ENCODE measurements around the gene ZNF225.

ZNF225 gene

DNA sequence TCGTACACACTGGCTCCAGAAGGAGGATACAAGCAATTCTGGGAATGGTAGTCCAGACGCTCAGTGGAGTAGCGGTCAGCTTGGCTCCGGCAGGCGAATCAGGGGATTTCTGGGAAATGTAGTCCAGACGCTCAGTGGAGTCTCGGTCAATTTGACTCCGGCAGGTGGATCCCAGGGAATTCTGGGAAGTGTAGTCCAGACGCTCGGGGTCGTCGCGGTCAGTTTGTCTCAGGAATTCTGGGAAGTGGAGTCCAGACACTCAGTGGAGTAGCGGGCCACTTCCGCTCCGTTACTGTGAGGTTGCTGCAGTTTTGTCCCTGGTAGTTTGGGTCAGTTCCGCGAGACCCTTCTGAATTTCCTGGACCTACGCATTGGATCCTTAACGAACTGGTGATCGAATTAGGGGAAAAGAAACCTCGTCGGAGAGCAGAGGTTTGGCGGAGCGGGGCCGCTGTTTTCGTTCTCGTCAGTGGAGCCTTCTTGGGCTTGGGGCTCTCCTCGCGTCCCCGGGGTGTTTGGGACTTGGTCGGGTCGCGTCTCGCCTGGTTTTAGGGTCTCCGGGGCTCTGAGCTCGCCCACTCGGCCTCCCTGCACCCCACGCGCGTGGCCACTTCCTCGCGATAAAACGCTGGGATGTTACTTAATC is at the start of gene ZNF225:
Gene ZNF225, plus strand, starts transcription at position 262 of the 646 bp plus-strand sequence. CDS start 2,429 bp downstream, outside the sequence.
- Histone ChIP-seq H3K9me3 (ENCODE audit: low read length) (peaks cover 7% of the 10 kb centered on the region), H3K4me1 (ENCODE audit: insufficient read depth, low read length) (peaks cover 3% of the 10 kb centered on the region), H3K27me3 (ENCODE audit: insufficient read depth, low read length) (no peaks in the 10 kb centered on the region), H3K36me3 (ENCODE audit: insufficient read depth, low read length) (peaks cover 20% of the 10 kb centered on the region), H2AFZ (ENCODE audit: low read depth, low read length) (peak within 1 kb of the TSS; percentile 62), H3K4me3 (ENCODE audit: low read length) (peak within 1 kb of the TSS; percentile 94)

DNA sequence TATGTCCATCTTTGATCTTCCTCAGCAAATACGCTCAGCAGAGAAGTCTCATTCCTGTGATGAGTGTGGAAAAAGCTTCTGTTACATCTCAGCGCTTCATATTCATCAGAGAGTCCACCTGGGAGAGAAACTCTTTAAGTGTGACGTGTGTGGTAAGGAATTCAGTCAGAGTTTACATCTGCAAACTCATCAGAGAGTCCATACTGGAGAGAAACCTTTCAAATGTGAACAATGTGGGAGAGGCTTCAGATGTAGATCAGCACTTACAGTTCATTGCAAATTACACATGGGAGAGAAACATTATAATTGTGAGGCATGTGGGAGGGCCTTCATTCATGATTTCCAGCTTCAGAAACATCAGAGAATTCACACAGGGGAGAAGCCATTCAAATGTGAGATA is 46.9 kb upstream of the ZNF225 start:
- no peak overlapping the region for H3K4me3 ChIP-seq (ENCODE audit: low read length)
- H2AFZ ChIP-seq (ENCODE audit: low read depth, low read length), result no peak overlapping the region
- peaks cover 57% of the 10 kb centered on the region for H3K36me3 ChIP-seq (ENCODE audit: insufficient read depth, low read length)
- H3K27me3 ChIP-seq (ENCODE audit: insufficient read depth, low read length), result no peaks in the 10 kb centered on the region
- H3K9me3 ChIP-seq (ENCODE audit: low read length), result peaks cover 23% of the 10 kb centered on the region
- H3K4me1 ChIP-seq (ENCODE audit: insufficient read depth, low read length), result no peaks in the 10 kb centered on the region

GRCh38 chr19:44069415-44069814 is 43.8 kb upstream of the ZNF225 start:
- no peaks in the 10 kb centered on the region for H3K27me3 ChIP-seq (ENCODE audit: insufficient read depth, low read length)
- peaks cover 12% of the 10 kb centered on the region for H3K4me1 ChIP-seq (ENCODE audit: insufficient read depth, low read length)
- no peak overlapping the region for H3K4me3 ChIP-seq (ENCODE audit: low read length)
- peaks cover 20% of the 10 kb centered on the region for H3K9me3 ChIP-seq (ENCODE audit: low read length)
- peaks cover 33% of the 10 kb centered on the region for H3K36me3 ChIP-seq (ENCODE audit: insufficient read depth, low read length)
- no peak overlapping the region for H2AFZ ChIP-seq (ENCODE audit: low read depth, low read length)

GRCh38 chr19:44071824-44072542 is 41.2 kb upstream of the ZNF225 start, which contains the start of gene ZNF284:
ZNF284 (plus strand) TSS chr19:44072159; CDS start chr19:44076390, 4,231 bp downstream.
- Histone ChIP-seq H3K4me3 (ENCODE audit: low read length) (peak within 1 kb of the TSS; percentile 59), H3K36me3 (ENCODE audit: insufficient read depth, low read length) (peaks cover 17% of the 10 kb centered on the region), H3K4me1 (ENCODE audit: insufficient read depth, low read length) (peaks cover 12% of the 10 kb centered on the region), H3K27me3 (ENCODE audit: insufficient read depth, low read length) (no peaks in the 10 kb centered on the region), H2AFZ (ENCODE audit: low read depth, low read length) (peak within 1 kb of the TSS; percentile 61), H3K9me3 (ENCODE audit: low read length) (peaks cover 5% of the 10 kb centered on the region)

DNA sequence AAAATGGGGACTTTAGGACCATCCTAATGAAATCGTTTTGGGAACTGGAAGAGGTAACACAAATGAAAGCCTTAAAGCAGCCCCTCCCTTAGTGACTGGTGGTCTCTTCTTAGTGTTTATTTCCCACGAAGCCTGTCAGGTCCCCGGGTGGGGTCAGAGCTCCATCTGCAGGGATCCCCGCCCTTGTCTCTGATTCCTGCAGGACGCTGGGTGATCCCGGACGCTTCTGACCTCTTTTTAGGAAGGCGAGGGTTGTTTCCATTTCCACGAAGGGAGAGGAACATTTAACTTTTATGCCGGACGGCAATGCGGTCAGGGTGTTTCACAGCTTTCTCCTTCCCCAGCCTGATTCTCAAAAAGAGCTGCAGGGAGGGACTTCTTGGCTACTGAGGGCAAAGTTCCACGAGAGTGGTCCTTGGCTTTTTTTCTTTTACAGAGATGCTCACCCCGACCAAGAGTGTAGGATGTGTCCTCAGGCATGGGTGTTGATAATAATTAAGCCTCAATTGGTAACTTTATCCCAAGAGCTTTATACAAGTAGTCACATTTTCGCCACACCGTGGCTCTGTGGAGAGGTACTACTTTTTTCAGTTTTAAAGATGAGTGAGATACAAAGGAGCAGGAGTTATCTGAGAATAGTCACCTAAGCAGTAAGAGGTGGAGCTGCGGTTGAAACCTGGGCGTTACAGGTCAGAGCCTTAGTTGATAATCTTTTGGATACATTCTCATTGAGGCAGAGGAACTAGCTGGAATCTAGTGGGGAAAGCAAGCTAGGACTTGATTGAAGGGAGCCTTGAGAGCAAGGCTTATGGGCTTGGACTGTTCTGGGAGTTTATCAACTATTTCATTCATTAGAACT is 40.4 kb upstream of the ZNF225 start:
- peaks cover 12% of the 10 kb centered on the region for H3K36me3 ChIP-seq (ENCODE audit: insufficient read depth, low read length)
- peaks cover 2% of the 10 kb centered on the region for H3K9me3 ChIP-seq (ENCODE audit: low read length)
- H3K27me3 ChIP-seq (ENCODE audit: insufficient read depth, low read length), result no peaks in the 10 kb centered on the region
- H2AFZ ChIP-seq (ENCODE audit: low read depth, low read length), result peak overlapping the region; percentile 61
- H3K4me1 ChIP-seq (ENCODE audit: insufficient read depth, low read length), result peaks cover 12% of the 10 kb centered on the region
- H3K4me3 ChIP-seq (ENCODE audit: low read length), result peak overlapping the region; percentile 59

GRCh38 chr19:44076325-44076724 is 36.9 kb upstream of the ZNF225 start:
- Histone ChIP-seq H2AFZ (ENCODE audit: low read depth, low read length) (no peak overlapping the region), H3K9me3 (ENCODE audit: low read length) (peaks cover 7% of the 10 kb centered on the region), H3K4me3 (ENCODE audit: low read length) (no peak overlapping the region), H3K36me3 (ENCODE audit: insufficient read depth, low read length) (peaks cover 17% of the 10 kb centered on the region), H3K4me1 (ENCODE audit: insufficient read depth, low read length) (peaks cover 12% of the 10 kb centered on the region), H3K27me3 (ENCODE audit: insufficient read depth, low read length) (no peaks in the 10 kb centered on the region)

- H3K4me3 ChIP-seq (ENCODE audit: low read length), result no peak overlapping the region
- no peaks in the 10 kb centered on the region for H3K27me3 ChIP-seq (ENCODE audit: insufficient read depth, low read length)
- peaks cover 3% of the 10 kb centered on the region for H3K36me3 ChIP-seq (ENCODE audit: insufficient read depth, low read length)
- H3K4me1 ChIP-seq (ENCODE audit: insufficient read depth, low read length), result no peaks in the 10 kb centered on the region
- H2AFZ ChIP-seq (ENCODE audit: low read depth, low read length), result no peak overlapping the region
- no peaks in the 10 kb centered on the region for H3K9me3 ChIP-seq (ENCODE audit: low read length)
Observed at GRCh38 chr19:44092108-44092507, 21.1 kb upstream of the ZNF225 start.

GRCh38 chr19:44093931-44094765 is 19.1 kb upstream of the ZNF225 start, which contains the start of gene ZNF224:
ZNF224 (plus strand) TSS chr19:44094361; CDS start chr19:44097874, 3,513 bp downstream.
- Histone ChIP-seq H3K4me3 (ENCODE audit: low read length) (peak within 1 kb of the TSS; percentile 69), H3K36me3 (ENCODE audit: insufficient read depth, low read length) (peaks cover 15% of the 10 kb centered on the region), H3K27me3 (ENCODE audit: insufficient read depth, low read length) (no peaks in the 10 kb centered on the region), H2AFZ (ENCODE audit: low read depth, low read length) (peak within 1 kb of the TSS; percentile 91), H3K4me1 (ENCODE audit: insufficient read depth, low read length) (no peaks in the 10 kb centered on the region), H3K9me3 (ENCODE audit: low read length) (no peaks in the 10 kb centered on the region)

DNA sequence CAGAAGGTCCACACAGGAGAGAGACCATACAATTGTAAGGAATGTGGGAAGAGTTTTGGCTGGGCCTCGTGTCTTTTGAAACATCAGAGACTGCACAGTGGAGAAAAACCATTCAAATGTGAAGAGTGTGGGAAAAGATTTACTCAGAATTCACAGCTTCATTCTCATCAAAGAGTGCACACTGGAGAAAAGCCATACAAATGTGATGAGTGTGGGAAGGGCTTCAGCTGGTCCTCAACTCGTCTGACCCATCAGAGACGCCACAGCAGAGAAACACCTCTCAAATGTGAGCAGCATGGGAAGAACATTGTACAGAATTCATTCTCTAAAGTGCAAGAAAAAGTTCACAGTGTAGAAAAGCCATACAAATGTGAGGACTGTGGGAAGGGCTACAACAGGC is 5.4 kb upstream of the ZNF225 start:
- H3K36me3 ChIP-seq (ENCODE audit: insufficient read depth, low read length), result peaks cover 45% of the 10 kb centered on the region
- peaks cover 36% of the 10 kb centered on the region for H3K9me3 ChIP-seq (ENCODE audit: low read length)
- no peaks in the 10 kb centered on the region for H3K27me3 ChIP-seq (ENCODE audit: insufficient read depth, low read length)
- no peak overlapping the region for H3K4me3 ChIP-seq (ENCODE audit: low read length)
- no peaks in the 10 kb centered on the region for H3K4me1 ChIP-seq (ENCODE audit: insufficient read depth, low read length)
- no peak overlapping the region for H2AFZ ChIP-seq (ENCODE audit: low read depth, low read length)

DNA sequence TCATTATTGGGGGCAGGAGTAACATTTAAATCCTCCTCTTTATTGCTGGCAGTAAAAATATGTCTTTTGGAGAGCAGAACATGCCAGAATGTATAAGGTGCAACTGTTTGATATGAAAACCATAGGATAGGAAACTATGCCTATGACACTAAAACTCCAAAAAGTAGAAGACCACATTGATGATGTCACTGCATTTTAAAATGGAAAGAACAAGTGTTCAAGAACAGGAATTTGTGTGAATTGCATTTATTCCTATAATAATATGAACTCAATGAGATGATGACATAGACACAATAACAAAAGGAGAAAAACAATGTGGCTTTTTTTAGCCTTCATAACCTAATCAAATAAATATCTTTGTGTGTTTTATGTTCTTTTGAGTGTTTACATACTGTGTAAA is 3.7 kb upstream of the ZNF225 start:
- no peaks in the 10 kb centered on the region for H3K27me3 ChIP-seq (ENCODE audit: insufficient read depth, low read length)
- peaks cover 34% of the 10 kb centered on the region for H3K9me3 ChIP-seq (ENCODE audit: low read length)
- no peak overlapping the region for H3K4me3 ChIP-seq (ENCODE audit: low read length)
- peaks cover 31% of the 10 kb centered on the region for H3K36me3 ChIP-seq (ENCODE audit: insufficient read depth, low read length)
- peaks cover 3% of the 10 kb centered on the region for H3K4me1 ChIP-seq (ENCODE audit: insufficient read depth, low read length)
- H2AFZ ChIP-seq (ENCODE audit: low read depth, low read length), result no peak overlapping the region

GRCh38 chr19:44111910-44112463 is 1.2 kb upstream of the ZNF225 start:
- Histone ChIP-seq H3K4me1 (ENCODE audit: insufficient read depth, low read length) (peaks cover 3% of the 10 kb centered on the region), H3K27me3 (ENCODE audit: insufficient read depth, low read length) (no peaks in the 10 kb centered on the region), H3K4me3 (ENCODE audit: low read length) (peak overlapping the region; percentile 94), H3K36me3 (ENCODE audit: insufficient read depth, low read length) (peaks cover 24% of the 10 kb centered on the region), H2AFZ (ENCODE audit: low read depth, low read length) (peak overlapping the region; percentile 62), H3K9me3 (ENCODE audit: low read length) (peaks cover 19% of the 10 kb centered on the region)

DNA sequence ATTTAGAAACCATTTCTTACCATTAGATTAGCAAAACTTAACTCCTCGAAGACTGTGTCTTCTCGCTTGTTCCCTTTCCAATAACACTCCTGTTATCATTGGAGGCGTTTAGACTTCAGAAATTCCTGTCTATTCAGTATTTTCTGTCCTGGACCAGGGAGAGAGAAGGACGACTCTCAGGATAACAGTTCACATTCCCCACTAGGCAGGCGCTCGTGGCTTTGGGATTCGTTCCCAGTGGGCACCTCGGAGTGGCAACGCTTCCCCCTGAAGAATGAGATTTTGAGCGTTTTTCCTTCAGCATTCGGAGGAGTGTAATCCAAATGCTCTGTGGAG is 429 bp upstream of the ZNF225 start:
- H2AFZ ChIP-seq (ENCODE audit: low read depth, low read length), result peak overlapping the region; percentile 62
- H3K27me3 ChIP-seq (ENCODE audit: insufficient read depth, low read length), result no peaks in the 10 kb centered on the region

More for the DNA sequence above, 429 bp upstream of the ZNF225 start:
- H3K4me1 ChIP-seq (ENCODE audit: insufficient read depth, low read length), result peaks cover 3% of the 10 kb centered on the region
- H3K9me3 ChIP-seq (ENCODE audit: low read length), result peaks cover 12% of the 10 kb centered on the region
- peaks cover 21% of the 10 kb centered on the region for H3K36me3 ChIP-seq (ENCODE audit: insufficient read depth, low read length)
- H3K4me3 ChIP-seq (ENCODE audit: low read length), result peak overlapping the region; percentile 94
